GM18520 (cell line): Measurements from ENCODE around the gene FHL3.

Experiments used
- ATAC-seq: cut with Tn5 transposase; IDR thresholded peaks from one replicate; pipeline ENCODE4 v1.9.1; 2021; ENCODE audit not compliant: unreplicated experiment

FHL3 gene

GRCh38 chr1:38005195-38006007 is at the start of gene FHL3:
FHL3 (minus strand) TSS chr1:38005514; CDS start chr1:37999412, 6,102 bp downstream.
- no peak for ATAC-seq

GRCh38 chr1:38053416-38054091 is 48.2 kb upstream of the FHL3 start:
- ATAC-seq = no peak

- ATAC-seq = no peak
These were observed 47.6 kb upstream of the FHL3 start for GRCh38 chr1:38052750-38053415.

GRCh38 chr1:38051079-38051543 is 45.8 kb upstream of the FHL3 start:
- ATAC-seq = no peak

- ATAC-seq = no peak
These were observed 45.2 kb upstream of the FHL3 start for GRCh38 chr1:38050397-38051078.

GRCh38 chr1:38047603-38048141 is 42.4 kb upstream of the FHL3 start:
- ATAC-seq = no peak

- ATAC-seq = peak; percentile 7
These were observed 41.7 kb upstream of the FHL3 start for GRCh38 chr1:38046884-38047602.

- ATAC-seq = peak; percentile 44
These were observed 41.1 kb upstream of the FHL3 start, which contains the start of gene POU3F1 for GRCh38 chr1:38046333-38046883. POU3F1 (minus strand) TSS chr1:38046793; CDS start chr1:38046743, 50 bp downstream.

GRCh38 chr1:38045401-38046332 is 40.4 kb upstream of the FHL3 start:
- no peak for ATAC-seq

GRCh38 chr1:38044221-38045215 is 39.2 kb upstream of the FHL3 start:
- ATAC-seq = no peak

- no peak for ATAC-seq
These were observed 37.9 kb upstream of the FHL3 start for GRCh38 chr1:38043036-38043747.

GRCh38 chr1:38041936-38042834 is 36.9 kb upstream of the FHL3 start:
- ATAC-seq = no peak

- no peak for ATAC-seq
These were observed 34.2 kb upstream of the FHL3 start for GRCh38 chr1:38039331-38040088.

- no peak for ATAC-seq
These were observed 33.5 kb upstream of the FHL3 start for GRCh38 chr1:38038861-38039260.
